HG03460 (cell line): ENCODE results near the gene OLIG3.

Source experiments
- ATAC-seq: cut with Tn5 transposase; IDR thresholded peaks from one replicate; pipeline ENCODE4 v1.9.1; 2021; ENCODE audit not compliant: unreplicated experiment

Gene OLIG3

GRCh38 chr6:137471986-137472385 lies 22.2 kb downstream of the OLIG3 start:
- no peak for ATAC-seq

DNA sequence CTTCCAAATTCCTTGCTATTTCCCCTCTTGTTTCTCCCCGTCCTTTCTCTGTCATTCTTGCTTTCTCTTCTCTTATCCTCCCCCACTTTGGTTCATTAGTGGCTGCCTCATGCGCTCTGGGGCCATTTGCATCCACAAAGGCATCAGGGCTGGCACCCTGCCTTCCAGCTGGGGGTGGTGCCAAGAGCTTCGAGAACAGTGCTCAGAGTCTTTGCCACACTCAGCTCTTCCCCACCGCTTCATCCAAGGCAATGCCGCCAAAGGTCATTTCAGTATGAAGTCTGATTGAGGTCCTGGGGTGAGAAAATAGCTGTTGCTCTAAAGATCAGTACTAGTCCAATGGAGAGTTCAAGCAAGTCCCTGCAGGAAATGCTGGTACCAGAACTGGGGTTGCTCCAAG lies 22.7 kb downstream of the OLIG3 start:
- no peak for ATAC-seq

DNA sequence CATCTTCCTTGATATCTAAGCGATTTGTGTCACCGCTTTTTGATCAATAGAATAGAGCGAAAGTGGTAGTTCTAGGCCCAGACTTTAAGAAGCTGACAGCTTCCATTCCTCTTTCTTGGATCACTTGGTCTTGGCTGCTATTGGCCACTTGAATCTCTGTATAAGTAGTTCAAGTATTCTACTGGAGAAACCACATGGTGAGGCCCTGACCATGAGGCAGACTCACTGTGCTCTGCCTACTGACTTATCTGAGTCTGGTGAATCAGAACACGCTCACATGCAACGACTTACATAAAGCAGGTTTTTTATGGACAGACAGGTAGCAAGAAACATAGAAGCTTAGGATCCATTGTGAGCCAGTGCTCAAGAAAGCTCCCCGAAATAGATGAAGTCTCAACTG lies 27.0 kb downstream of the OLIG3 start:
- no peak for ATAC-seq

DNA sequence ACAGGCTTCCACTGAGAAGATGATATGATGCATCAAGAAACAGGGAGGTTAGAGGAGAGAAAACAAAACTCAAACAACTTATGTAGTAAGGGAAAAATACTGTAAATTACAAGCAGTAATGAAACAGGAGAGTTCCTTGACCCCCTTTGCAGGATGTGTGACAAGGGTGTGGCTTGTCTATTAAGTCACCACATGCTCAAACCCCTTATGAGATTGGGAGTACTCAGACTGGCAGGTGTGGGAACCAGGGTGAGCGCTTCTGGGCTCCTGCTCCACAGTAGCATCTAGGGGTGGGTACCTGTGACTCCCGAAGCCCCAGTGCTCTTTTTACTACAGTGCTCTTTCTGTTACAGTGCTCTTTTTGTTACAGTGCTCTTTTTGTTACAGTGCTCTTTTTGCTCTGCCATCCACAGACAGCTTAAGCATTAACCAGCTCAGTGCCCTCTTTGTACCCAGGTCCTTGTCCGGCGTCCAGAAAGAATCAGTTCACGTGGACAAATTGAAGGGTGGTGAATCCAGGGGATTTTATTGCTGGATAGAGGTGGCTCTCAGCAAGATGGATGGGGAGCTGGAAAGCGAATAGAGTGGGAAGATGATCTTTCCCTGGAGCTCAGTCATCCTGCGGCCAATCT lies 28.7 kb downstream of the OLIG3 start:
- ATAC-seq: no peak

DNA sequence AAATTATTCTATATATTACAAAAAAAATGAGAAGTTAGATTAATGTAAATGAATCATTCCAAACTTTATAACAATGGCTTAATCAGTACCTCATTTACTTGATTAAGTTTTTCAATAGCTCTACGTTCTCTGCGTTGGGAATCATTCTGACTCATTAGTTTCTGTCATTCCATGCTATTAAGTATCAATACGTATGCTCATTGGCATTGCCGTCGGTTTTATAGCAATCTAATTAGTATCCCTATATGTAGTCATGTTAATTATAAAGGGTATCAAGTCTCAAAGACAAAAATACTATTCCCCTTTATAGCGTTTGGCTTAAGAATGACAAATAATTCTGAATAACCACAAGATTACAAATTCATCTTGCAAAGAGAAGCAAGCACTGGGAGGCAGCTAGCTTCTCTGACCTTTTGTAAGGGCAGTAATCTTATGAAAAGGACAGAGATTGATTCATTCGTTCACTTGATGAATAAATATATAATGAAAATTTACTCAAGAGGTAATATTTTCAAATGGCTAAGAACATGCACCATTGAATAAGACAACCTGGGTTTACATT lies 41.8 kb downstream of the OLIG3 start:
- ATAC-seq: no peak

- no peak for ATAC-seq
Observed at GRCh38 chr6:137443901-137444300, 50.3 kb downstream of the OLIG3 start.
